HepG2 (cell line): ENCODE results near the gene CTNNBIP1. TPM values are rescaled to one million over a fixed set of nuclear protein-coding genes. Genes with fewer than 3 reads are reported as not detected.
A peak's percentile ranks its signal among the peaks of the same experiment; 100 is the strongest.

Source experiments
- ATF3 ChIP-seq: sonication (generic); formaldehyde crosslinking; IDR thresholded peaks from 2 replicates; pipeline ENCODE4 v1.4.0; 2020; ENCODE audit warnings: missing genetic modification reagents
- HMGXB4 ChIP-seq, 2 experiments: sonication (generic) in 1 of 2; formaldehyde crosslinking in 1 of 2; IDR thresholded peaks; 2 replicates each; pipeline versions ENCODE4 v1.4.0 to v1.6.1; 2018 to 2020; ENCODE audit warnings: missing genetic modification reagents in 2 of 2, borderline replicate concordance in 1 of 2, low read depth in 1 of 2, mild to moderate bottlenecking in 1 of 2, missing biosample characterization in 1 of 2
- RAD21 ChIP-seq: fragments of 450-650 bp; formaldehyde crosslinking; IDR thresholded peaks from 2 replicates; pipeline ENCODE4 v1.5.0; 2020; ENCODE audit warnings: mild to moderate bottlenecking
- THAP11 ChIP-seq: IDR thresholded peaks from 2 replicates; pipeline ENCODE4 v1.6.1; 2016; ENCODE audit warnings: missing biosample characterization, missing genetic modification reagents
- TOPORS ChIP-seq: sonication (generic); formaldehyde crosslinking; IDR thresholded peaks from 2 replicates; pipeline ENCODE4 v1.8.0; 2023; ENCODE audit warnings: mild to moderate bottlenecking, missing genetic modification reagents
- ZBTB21 ChIP-seq: sonication (generic); formaldehyde crosslinking; IDR thresholded peaks from 2 replicates; pipeline ENCODE4 v1.4.0; 2020; ENCODE audit warnings: missing genetic modification reagents
- ZBTB38 ChIP-seq: sonication (generic); formaldehyde crosslinking; IDR thresholded peaks from 2 replicates; pipeline ENCODE4 v1.5.1; 2020; ENCODE audit warnings: mild to moderate bottlenecking, missing genetic modification reagents
- ZNF18 ChIP-seq: sonication (generic); formaldehyde crosslinking; IDR thresholded peaks from 2 replicates; pipeline ENCODE4 v1.8.0; 2022; ENCODE audit warnings: mild to moderate bottlenecking, missing genetic modification reagents; ENCODE audit not compliant: insufficient replicate concordance
- ZNF230 ChIP-seq: sonication (generic); formaldehyde crosslinking; IDR thresholded peaks from 2 replicates; pipeline ENCODE4 v1.4.0; 2020; ENCODE audit warnings: mild to moderate bottlenecking, missing genetic modification reagents
- ZNF652 ChIP-seq: IDR thresholded peaks from 2 replicates; pipeline ENCODE4 v1.6.1; 2016; ENCODE audit warnings: low read depth, borderline replicate concordance
- ZNF782 ChIP-seq: sonication (generic); formaldehyde crosslinking; IDR thresholded peaks from 2 replicates; pipeline ENCODE4 v1.4.0; 2020; ENCODE audit warnings: missing genetic modification reagents, mild to moderate bottlenecking, borderline replicate concordance
- polyA plus RNA-seq, 8 experiments: library from polyadenylated mRNA; depleted of rRNA in 3 of 8; stranded (reverse) in 7 of 8; unstranded in 1 of 8; fragments of >200 nt; fragmentation: Illumina TruSeq in 4 of 8; extraction: Trizol in 4 of 8; gene quantifications; 2 replicates each; pipeline versions ENCODE4 v1.2.1 to v1.2.3, GENCODE V29; 2011 to 2016; ENCODE audit warnings: low read depth in 4 of 8, missing spikeins in 1 of 8, mixed read lengths in 1 of 8; ENCODE audit not compliant: insufficient read depth in 1 of 8
- total RNA-seq, 5 experiments: library from RNA; depleted of rRNA; stranded (reverse); fragments of >200 nt; fragmentation: Illumina TruSeq; extraction: Trizol; gene quantifications; 2 replicates each; pipeline ENCODE4 v1.2.3, GENCODE V29; 2016; ENCODE audit warnings: low read depth in 1 of 5

Gene CTNNBIP1
- total and polyA plus RNA-seq, 2 of the 13 experiments (the other 11 are each of a cell fraction or from before 2014, with no cell fraction given), result 71.7 to 83.0 TPM

GRCh38 chr1:9874959-9875635 lies 35.0 kb downstream of the CTNNBIP1 start (continued):
- TF ChIP-seq ZNF782 (CRISPR knock-in tag) (0 out of 2 replicates have a peak, but pooled peaks have one; percentile 31), THAP11 (peak; percentile 20; the same call in 1 of the 2 replicates), TOPORS (CRISPR knock-in tag) (0 out of 2 replicates have a peak, but pooled peaks have one; percentile 36), RAD21 (CRISPR knock-in tag) (peak; percentile 94), ZNF230 (CRISPR knock-in tag) (no peak), ATF3 (CRISPR knock-in tag) (no peak), HMGXB4 (CRISPR knock-in tag; IDR thresholded peaks at IDR 0.05; ENCODE audit: borderline replicate concordance in 1 of 2, low read depth in 1 of 2) (peak; percentile 56 to 63; a peak in 3 of 4 replicates), ZBTB21 (CRISPR knock-in tag) (no peak), ZBTB38 (CRISPR knock-in tag) (peak; percentile 69; the same call in 1 of the 2 replicates), ZNF18 (CRISPR knock-in tag) (no peak), ZNF652 (CRISPR knock-in tag) (no peak)
